GM18867 (cell line): ENCODE results near the gene CMTM4.

Experiments
- ATAC-seq: cut with Tn5 transposase; IDR thresholded peaks from one replicate; pipeline ENCODE4 v1.9.1; 2021; ENCODE audit warnings: mild to moderate bottlenecking, moderate library complexity; ENCODE audit not compliant: unreplicated experiment

Gene CMTM4

GRCh38 chr16:66696669-66697630 is at the start of gene CMTM4:
CMTM4 (minus strand) TSS chr16:66696743; CDS start chr16:66696525, 218 bp downstream.
- peak; percentile 92 for ATAC-seq

- no peak for ATAC-seq
These were observed 49.5 kb upstream of the CMTM4 start for GRCh38 chr16:66746048-66746447.

- no peak for ATAC-seq
These were observed 45.6 kb upstream of the CMTM4 start for GRCh38 chr16:66741950-66742808.

- no peak for ATAC-seq
These were observed 44.8 kb upstream of the CMTM4 start for GRCh38 chr16:66741169-66741900.

GRCh38 chr16:66740533-66740932 is 44.0 kb upstream of the CMTM4 start:
- no peak for ATAC-seq

GRCh38 chr16:66740010-66740409 is 43.5 kb upstream of the CMTM4 start:
- no peak for ATAC-seq

GRCh38 chr16:66735891-66736290 is 39.3 kb upstream of the CMTM4 start:
- ATAC-seq: no peak

GRCh38 chr16:66731101-66731500 is 34.6 kb upstream of the CMTM4 start:
- ATAC-seq: no peak

- ATAC-seq: no peak
These were observed 32.3 kb upstream of the CMTM4 start for GRCh38 chr16:66728804-66729203.

- ATAC-seq: peak; percentile 47
These were observed 31.7 kb upstream of the CMTM4 start for GRCh38 chr16:66728117-66728787.

- no peak for ATAC-seq
These were observed 24.2 kb upstream of the CMTM4 start for GRCh38 chr16:66720766-66721165.

- no peak for ATAC-seq
These were observed 22.7 kb upstream of the CMTM4 start for GRCh38 chr16:66719246-66719645.

GRCh38 chr16:66717776-66718175 is 21.2 kb upstream of the CMTM4 start:
- ATAC-seq: no peak

- no peak for ATAC-seq
These were observed 20.7 kb upstream of the CMTM4 start for GRCh38 chr16:66717112-66717675.

GRCh38 chr16:66714654-66715307 is 18.2 kb upstream of the CMTM4 start:
- no peak for ATAC-seq

GRCh38 chr16:66714062-66714461 is 17.5 kb upstream of the CMTM4 start:
- no peak for ATAC-seq

- no peak for ATAC-seq
These were observed 16.5 kb upstream of the CMTM4 start for GRCh38 chr16:66713076-66713475.

GRCh38 chr16:66712512-66712911 is 16.0 kb upstream of the CMTM4 start:
- ATAC-seq: no peak

GRCh38 chr16:66711581-66711980 is 15.0 kb upstream of the CMTM4 start:
- ATAC-seq: no peak

GRCh38 chr16:66706506-66706880 is 9.9 kb upstream of the CMTM4 start:
- ATAC-seq: no peak
